K562 treated with DMSO at 1 percent for 4 hours (cell line): ENCODE measurements around the gene HACD1. TPM values are rescaled to one million over a fixed set of nuclear protein-coding genes. Genes with fewer than 3 reads are reported as not detected.

ENCODE experiments used
- total RNA-seq: library from RNA; unstranded; fragments of 300-600 nt; gene quantifications from 2 replicates; pipeline ENCODE4 v1.2.3, GENCODE V29; 2022; ENCODE audit not compliant: insufficient read depth

HACD1 gene
- 0.76 TPM in 1 of 2 replicates, not detected in the other for total RNA-seq

DNA sequence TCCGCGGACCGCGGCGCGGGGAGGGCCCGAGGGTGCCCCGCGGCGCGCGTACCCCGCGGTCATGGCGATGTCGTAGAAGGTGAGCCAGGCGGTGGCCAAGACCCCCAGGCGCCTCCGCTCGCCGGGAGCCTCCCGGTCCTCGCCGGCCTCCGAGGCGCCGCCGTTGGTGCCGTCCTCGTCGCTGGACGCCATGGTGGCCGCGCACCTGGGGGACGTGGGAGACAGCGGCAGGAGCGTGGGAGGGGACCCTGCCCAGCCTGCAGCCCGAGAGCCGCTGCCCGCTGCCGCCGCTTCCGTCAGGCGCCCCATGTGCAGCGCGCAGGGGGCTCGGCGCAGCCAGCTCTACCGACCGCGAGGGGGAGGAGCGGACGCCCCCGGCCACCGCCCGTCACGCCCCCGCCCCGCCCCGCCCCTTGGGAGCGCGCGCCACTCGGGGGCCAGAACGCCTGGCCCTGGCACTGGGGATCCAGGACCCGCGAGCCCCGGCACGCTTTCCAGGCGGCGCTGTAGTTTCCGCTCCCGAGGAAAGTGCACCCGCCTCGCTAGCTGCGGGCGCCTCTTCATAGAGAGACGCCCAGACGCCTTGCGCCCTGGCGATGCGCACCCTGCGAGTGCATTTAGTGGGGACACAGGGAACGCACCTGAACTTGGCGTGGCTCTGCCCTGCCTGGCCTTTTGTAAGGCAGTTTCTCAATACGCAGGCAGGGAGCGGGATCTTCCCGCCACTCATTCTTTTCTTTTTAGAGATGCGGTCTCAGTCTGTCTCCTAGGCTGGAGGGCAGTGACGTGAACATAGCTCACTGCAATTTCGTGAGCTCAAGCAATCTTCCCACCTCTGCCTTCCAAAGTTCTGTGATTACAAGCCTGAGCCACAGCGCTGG is at the start of gene HACD1:
Gene HACD1, minus strand, starts transcription at position 344 of the 881 bp plus-strand sequence. Its CDS starts 35 bp downstream, at position 309.

GRCh38 chr10:17643755-17644484 is 26.7 kb upstream of the HACD1 start, which contains the start of gene STAM:
TSS of gene STAM (plus strand) at chr10:17644151. CDS start at chr10:17644340, 189 bp downstream.

Other genes with a start within 250 kb of the HACD1 start
- 3.2 and 6.0 TPM in 2 replicates for gene ST8SIA6, start 162.8 kb downstream of the HACD1 start, total RNA-seq
- 9.0 and 12.8 TPM in 2 replicates for gene STAM, start 26.8 kb upstream of the HACD1 start, total RNA-seq
- gene TMEM236, start 134.8 kb upstream of the HACD1 start, total RNA-seq = 0.41 and 0.65 TPM in 2 replicates
- gene MRC1, start 192.0 kb upstream of the HACD1 start, total RNA-seq = 0.31 TPM in 1 of 2 replicates, not detected in the other